ENCODE data around the gene DMRT1. TPM values are rescaled to one million over a fixed set of nuclear protein-coding genes. Genes with fewer than 3 reads are reported as not detected.

Gene DMRT1
- total RNA-seq, 4 donors from 2014 or later, result not detected

- 32 to 37% methylated on average over 2 of the region's 2 CpGs for WGBS, 2 donors
- Histone ChIP-seq H3K27me3 (peaks cover 5 to 97% of the 10 kb centered on the region in 2 donors), H3K9me3 (no peaks in the 10 kb centered on the region), H3K4me3 (no peak overlapping the region), H3K27ac (no peak overlapping the region), H3K36me3 (no peaks in the 10 kb centered on the region), H3K4me1 (peaks cover 0 to 30% (median 9%) of the 10 kb centered on the region in 4 donors)
- no peak for DNase-seq (ENCODE audit: low spot score in 2 of 2)
- TF ChIP-seq CTCF (IDR thresholded peaks at IDR 0.05) (no peak), EP300 (IDR thresholded peaks at IDR 0.05) (no peak), POLR2A (IDR thresholded peaks at IDR 0.05) (no peak)
Measured at GRCh38 chr9:979983-980382, 138.5 kb downstream of the DMRT1 start.

GRCh38 chr9:980640-981039 lies 139.1 kb downstream of the DMRT1 start:
- H3K9me3 ChIP-seq, result no peaks in the 10 kb centered on the region
- H3K36me3 ChIP-seq, result no peaks in the 10 kb centered on the region
- 12 to 30% methylated on average over 4 of the region's 4 CpGs for WGBS, 2 donors
- TF ChIP-seq CTCF (IDR thresholded peaks at IDR 0.05), result no peak
- no peak for TF ChIP-seq EP300 (IDR thresholded peaks at IDR 0.05)
- TF ChIP-seq POLR2A (IDR thresholded peaks at IDR 0.05), result no peak
- DNase-seq (ENCODE audit: low spot score in 2 of 2), result no peak
- no peak overlapping the region for H3K4me3 ChIP-seq
- H3K27me3 ChIP-seq, result peaks cover 5 to 97% of the 10 kb centered on the region in 2 donors
- H3K4me1 ChIP-seq, result peaks cover 0 to 23% (median 9%) of the 10 kb centered on the region in 4 donors
- no peak overlapping the region for H3K27ac ChIP-seq

GRCh38 chr9:981491-981898 lies 140.0 kb downstream of the DMRT1 start:
- Histone ChIP-seq H3K36me3 (no peaks in the 10 kb centered on the region), H3K27me3 (peaks cover 3 to 97% of the 10 kb centered on the region in 2 donors), H3K4me3 (no peak overlapping the region), H3K9me3 (no peaks in the 10 kb centered on the region), H3K4me1 (peaks cover 0 to 14% (median 4%) of the 10 kb centered on the region in 4 donors), H3K27ac (no peak overlapping the region)
- TF ChIP-seq EP300 (IDR thresholded peaks at IDR 0.05) (no peak), CTCF (IDR thresholded peaks at IDR 0.05) (no peak), POLR2A (IDR thresholded peaks at IDR 0.05) (no peak)
- DNase-seq (ENCODE audit: low spot score in 2 of 2), result no peak
- WGBS, 2 donors, result 19 to 34% methylated on average over 15 to 16 of the region's 16 CpGs

GRCh38 chr9:982394-983230 lies 141.1 kb downstream of the DMRT1 start:
- H3K36me3 ChIP-seq, result no peaks in the 10 kb centered on the region
- H3K4me3 ChIP-seq, result no peak overlapping the region
- H3K27me3 ChIP-seq, result peaks cover 3 to 96% of the 10 kb centered on the region in 2 donors
- H3K9me3 ChIP-seq, result no peaks in the 10 kb centered on the region
- H3K4me1 ChIP-seq, result peaks cover 0 to 5% (median 0%) of the 10 kb centered on the region in 4 donors
- 43 to 44% methylated on average over 15 of the region's 15 CpGs for WGBS, 2 donors
- no peak for TF ChIP-seq POLR2A (IDR thresholded peaks at IDR 0.05)
- TF ChIP-seq EP300 (IDR thresholded peaks at IDR 0.05), result no peak
- TF ChIP-seq CTCF (IDR thresholded peaks at IDR 0.05), result no peak
- H3K27ac ChIP-seq, result no peak overlapping the region
- DNase-seq (ENCODE audit: low spot score in 2 of 2), result no peak

- DNase-seq (ENCODE audit: low spot score in 2 of 2), result no peak
- Histone ChIP-seq H3K27ac (no peak overlapping the region), H3K9me3 (peaks cover 0 to 8% (median 0%) of the 10 kb centered on the region in 4 donors), H3K36me3 (no peaks in the 10 kb centered on the region), H3K27me3 (peaks cover 0 to 42% of the 10 kb centered on the region in 2 donors), H3K4me1 (peaks cover 0 to 2% (median 0%) of the 10 kb centered on the region in 4 donors), H3K4me3 (no peak overlapping the region)
- no peak for TF ChIP-seq CTCF (IDR thresholded peaks at IDR 0.05)
- WGBS, 2 donors, result 75% methylated on average over 4 of the region's 4 CpGs
Measured at GRCh38 chr9:994005-994404, 152.5 kb downstream of the DMRT1 start.

Measured in tibial nerve (tissue), 4 donors.